Mesodermal cell (in vitro differentiated cells): Measurements from ENCODE around the gene DPM3. TPM values are rescaled to one million over a fixed set of nuclear protein-coding genes. Genes with fewer than 3 reads are reported as not detected.
"Not testable (repeated sequence)": the region's sequence is repeated elsewhere in the genome, so short reads cannot be mapped to it uniquely, and the experiment has no call there.

Experiments used
- H3K27ac ChIP-seq: 2 replicates; pipeline ENCODE4 v1.7.0; 2013; ENCODE audit warnings: mild to moderate bottlenecking, low read depth, low read length, moderate library complexity; ENCODE audit not compliant: severe bottlenecking
- H3K36me3 ChIP-seq: 2 replicates; pipeline ENCODE4 v1.7.1; 2013; ENCODE audit warnings: mild to moderate bottlenecking, low read length, moderate library complexity; ENCODE audit not compliant: control insufficient read depth, insufficient read depth
- H3K4me1 ChIP-seq: one replicate; pipeline ENCODE4 v1.7.1; 2013; ENCODE audit warnings: mild to moderate bottlenecking, low read length; ENCODE audit not compliant: insufficient read depth, control insufficient read depth, poor library complexity, severe bottlenecking
- H3K4me3 ChIP-seq: 2 replicates; pipeline ENCODE4 v1.7.0; 2013; ENCODE audit warnings: low read length, control low read depth, mild to moderate bottlenecking; ENCODE audit not compliant: insufficient read depth, poor library complexity, severe bottlenecking; ENCODE audit errors: extremely low read depth
- H3K9me3 ChIP-seq: 2 replicates; pipeline ENCODE4 v1.7.1; 2013; ENCODE audit warnings: mild to moderate bottlenecking, low read length, moderate library complexity; ENCODE audit not compliant: control insufficient read depth
- WGBS, 2 experiments: methylation state at CpG; one replicate each; pipeline ENCODE4 v1.1.5; 2013; ENCODE audit warnings: missing lambda C conversion rate in 2 of 2; ENCODE audit not compliant: insufficient coverage in 2 of 2; 5-methylcytosine and 5-hydroxymethylcytosine counted together
- polyA plus RNA-seq, 2 experiments: library from polyadenylated mRNA; stranded (reverse); fragments of 50-300 nt; gene quantifications; one replicate each; pipeline ENCODE4 v1.2.3, GENCODE V29; 2013

The DPM3 gene
- polyA plus RNA-seq (2013, experiment 1 of 2), result 83.5 TPM
- 71.8 TPM for polyA plus RNA-seq (2013, experiment 2 of 2)

GRCh38 chr1:155139895-155140629, at the start of gene DPM3:
DPM3 (minus strand) TSS chr1:155140531; CDS start chr1:155140240, 291 bp downstream.
- no peaks in the 10 kb centered on the region for H3K9me3 ChIP-seq
- WGBS, 2 experiments, result 1 to 2% methylated on average over 41 of the region's 42 CpGs
- peak within 1 kb of the TSS; percentile 69 for H3K27ac ChIP-seq
- H3K4me1 ChIP-seq, result peaks cover 6% of the 10 kb centered on the region
- peak within 1 kb of the TSS; percentile 96 for H3K4me3 ChIP-seq
- H3K36me3 ChIP-seq, result peaks cover 13% of the 10 kb centered on the region

- 97% methylated on average over 14 to 15 of the region's 45 CpGs for WGBS, 2 experiments
- not testable (repeated sequence) for H3K9me3 ChIP-seq, H3K4me3 ChIP-seq, H3K27ac ChIP-seq, H3K36me3 ChIP-seq, H3K4me1 ChIP-seq
Observed at GRCh38 chr1:155189926-155190325, 49.6 kb upstream of the DPM3 start.

GRCh38 chr1:155188268-155188667, 47.9 kb upstream of the DPM3 start:
- Histone ChIP-seq H3K36me3 (peaks cover 13% of the 10 kb centered on the region), H3K4me3 (no peak overlapping the region), H3K27ac (no peak overlapping the region), H3K9me3 (no peaks in the 10 kb centered on the region), H3K4me1 (peaks cover 8% of the 10 kb centered on the region)
- WGBS, 2 experiments, result 94 to 96% methylated on average over 5 to 6 of the region's 14 CpGs

GRCh38 chr1:155187456-155187891, 47.1 kb upstream of the DPM3 start:
- 91% methylated on average over 15 to 16 of the region's 16 CpGs for WGBS, 2 experiments
- peaks cover 13% of the 10 kb centered on the region for H3K36me3 ChIP-seq
- peaks cover 1% of the 10 kb centered on the region for H3K4me1 ChIP-seq
- H3K9me3 ChIP-seq, result no peaks in the 10 kb centered on the region
- H3K27ac ChIP-seq, result no peak overlapping the region
- H3K4me3 ChIP-seq, result no peak overlapping the region

GRCh38 chr1:155186794-155187455, 46.6 kb upstream of the DPM3 start:
- H3K4me3 ChIP-seq, result no peak overlapping the region
- no peaks in the 10 kb centered on the region for H3K4me1 ChIP-seq
- no peaks in the 10 kb centered on the region for H3K9me3 ChIP-seq
- H3K36me3 ChIP-seq, result peaks cover 16% of the 10 kb centered on the region
- no peak overlapping the region for H3K27ac ChIP-seq
- 91 to 93% methylated on average over 8 to 14 of the region's 14 CpGs for WGBS, 2 experiments

- H3K36me3 ChIP-seq, result peaks cover 23% of the 10 kb centered on the region
- H3K9me3 ChIP-seq, result no peaks in the 10 kb centered on the region
- H3K4me3 ChIP-seq, result no peak overlapping the region
- 92 to 96% methylated on average over 3 to 4 of the region's 8 CpGs for WGBS, 2 experiments
- no peak overlapping the region for H3K27ac ChIP-seq
- no peaks in the 10 kb centered on the region for H3K4me1 ChIP-seq
Observed at GRCh38 chr1:155186067-155186793, 45.9 kb upstream of the DPM3 start.

GRCh38 chr1:155185783-155186066, 45.4 kb upstream of the DPM3 start:
- WGBS, 2 experiments, result 80 to 88% methylated on average over 6 of the region's 6 CpGs
- Histone ChIP-seq H3K4me1 (no peaks in the 10 kb centered on the region), H3K27ac (no peak overlapping the region), H3K9me3 (no peaks in the 10 kb centered on the region), H3K4me3 (no peak overlapping the region), H3K36me3 (peaks cover 28% of the 10 kb centered on the region)

GRCh38 chr1:155184835-155185782, 44.8 kb upstream of the DPM3 start:
- Histone ChIP-seq H3K36me3 (peaks cover 28% of the 10 kb centered on the region), H3K27ac (no peak overlapping the region), H3K4me1 (no peaks in the 10 kb centered on the region), H3K4me3 (no peak overlapping the region), H3K9me3 (no peaks in the 10 kb centered on the region)
- 84 to 90% methylated on average over 14 to 16 of the region's 21 CpGs for WGBS, 2 experiments

GRCh38 chr1:155184351-155184811, 44.0 kb upstream of the DPM3 start:
- Histone ChIP-seq H3K36me3 (peaks cover 35% of the 10 kb centered on the region), H3K9me3 (no peaks in the 10 kb centered on the region), H3K4me1 (no peaks in the 10 kb centered on the region), H3K27ac (no peak overlapping the region), H3K4me3 (no peak overlapping the region)
- WGBS, 2 experiments, result 91 to 100% methylated on average over 3 to 4 of the region's 4 CpGs

- Histone ChIP-seq H3K9me3 (no peaks in the 10 kb centered on the region), H3K4me1 (no peaks in the 10 kb centered on the region), H3K36me3 (peaks cover 41% of the 10 kb centered on the region), H3K4me3 (no peak overlapping the region), H3K27ac (no peak overlapping the region)
- 95 to 97% methylated on average over 20 of the region's 20 CpGs for WGBS, 2 experiments
Observed at GRCh38 chr1:155183775-155184221, 43.5 kb upstream of the DPM3 start.
